HL-60 (cell line): ENCODE measurements around the gene ST6GALNAC4.

Experiments
- DNase-seq, 2 experiments: peaks; one replicate each; pipeline ENCODE4 v3.0.0-alpha.2; 2010 to 2020; ENCODE audit warnings: low read depth in 1 of 2, low spot score in 1 of 2
- H3K27ac ChIP-seq: fragments of 250-450 bp; sonication (Bioruptor Pico); replicated peaks from 2 replicates; pipeline ENCODE4 v1.5.1; 2020; ENCODE audit warnings: mild to moderate bottlenecking, moderate library complexity
- H3K27me3 ChIP-seq: fragments of 250-450 bp; sonication (Bioruptor Pico); 2 replicates; pipeline ENCODE4 v1.5.1; 2021; ENCODE audit warnings: mild to moderate bottlenecking, moderate library complexity; ENCODE audit not compliant: insufficient read depth, poor library complexity, severe bottlenecking
- H3K4me3 ChIP-seq: replicated peaks from 2 replicates; pipeline ENCODE4 v1.5.1; 2011; ENCODE audit warnings: mild to moderate bottlenecking, control low read depth, low read length; ENCODE audit not compliant: insufficient read depth
- CTCF ChIP-seq: IDR thresholded peaks from one replicate; pipeline ENCODE4 v1.5.1; 2011; ENCODE audit warnings: low read length, control low read depth, inconsistent platforms; ENCODE audit not compliant: insufficient read depth
- GABPA ChIP-seq: IDR thresholded peaks from 2 replicates; pipeline ENCODE4 v1.6.1; 2012; ENCODE audit warnings: low read depth
- POLR2AphosphoS5 ChIP-seq: IDR thresholded peaks from 2 replicates; pipeline ENCODE4 v1.6.1; 2012; ENCODE audit warnings: low read depth
- REST ChIP-seq: IDR thresholded peaks from 2 replicates; pipeline ENCODE4 v1.6.1; 2012; ENCODE audit warnings: low read depth; ENCODE audit not compliant: insufficient replicate concordance
- SPI1 ChIP-seq: IDR thresholded peaks from 2 replicates; pipeline ENCODE4 v1.6.1; 2012; ENCODE audit warnings: low read depth, mild to moderate bottlenecking, borderline replicate concordance

ST6GALNAC4 gene

GRCh38 chr9:127940593-127940992 lies 23.8 kb upstream of the ST6GALNAC4 start:
- TF ChIP-seq SPI1 (no peak), GABPA (no peak), POLR2AphosphoS5 (no peak), CTCF (no peak), REST (no peak)
- H3K4me3 ChIP-seq = no peak overlapping the region
- no peak for DNase-seq
- no peaks in the 10 kb centered on the region for H3K27me3 ChIP-seq
- no peak overlapping the region for H3K27ac ChIP-seq

GRCh38 chr9:127938298-127938690 lies 21.5 kb upstream of the ST6GALNAC4 start:
- no peak overlapping the region for H3K4me3 ChIP-seq
- TF ChIP-seq POLR2AphosphoS5 (no peak), CTCF (no peak)
- H3K27ac ChIP-seq = no peak overlapping the region
- no peak for DNase-seq
- no peaks in the 10 kb centered on the region for H3K27me3 ChIP-seq

GRCh38 chr9:127937388-127938297 lies 20.8 kb upstream of the ST6GALNAC4 start, which contains the start of gene DPM2:
Gene DPM2, minus strand, starts transcription at chr9:127937854. Its CDS starts 34 bp downstream, at chr9:127937820.
- TF ChIP-seq POLR2AphosphoS5 = peak; percentile 76; the same call in 1 of the 2 replicates
- no peak for TF ChIP-seq CTCF
- peak; percentile 97 for TF ChIP-seq GABPA
- Histone ChIP-seq H3K27me3 (no peaks in the 10 kb centered on the region), H3K4me3 (peak within 1 kb of the TSS; percentile 91), H3K27ac (peak within 1 kb of the TSS; percentile 57)
- peak; percentile 77 to 87 for DNase-seq

- Histone ChIP-seq H3K4me3 (peak overlapping the region; percentile 91), H3K27me3 (no peaks in the 10 kb centered on the region), H3K27ac (peak overlapping the region; percentile 57; the same call in 1 of the 2 replicates)
- no peak for TF ChIP-seq POLR2AphosphoS5
- TF ChIP-seq CTCF = no peak
- TF ChIP-seq GABPA = no peak
- no peak for TF ChIP-seq SPI1
- TF ChIP-seq REST = no peak
- no peak for DNase-seq
These were observed 20.2 kb upstream of the ST6GALNAC4 start for GRCh38 chr9:127937056-127937387.
